NCI-H1048 (cell line): ENCODE data around the gene PARD3B.

Experiments used
- DNase-seq: peaks from one replicate; lab custom pipeline; 2025; lab: John Stamatoyannopoulos, UW

The PARD3B gene

GRCh38 chr2:205564346-205565141 lies 1019.3 kb downstream of the PARD3B start:
- DNase-seq, result no peak

- DNase-seq, result no peak
Observed at GRCh38 chr2:205565142-205565522, 1019.9 kb downstream of the PARD3B start.

GRCh38 chr2:205566606-205567168 lies 1021.4 kb downstream of the PARD3B start:
- no peak for DNase-seq

GRCh38 chr2:205568620-205569019 lies 1023.3 kb downstream of the PARD3B start:
- no peak for DNase-seq

GRCh38 chr2:205570648-205571047 lies 1025.4 kb downstream of the PARD3B start:
- no peak for DNase-seq

GRCh38 chr2:205571360-205571959 lies 1026.2 kb downstream of the PARD3B start:
- DNase-seq, result no peak

GRCh38 chr2:205574001-205574400 lies 1028.7 kb downstream of the PARD3B start:
- DNase-seq, result no peak

GRCh38 chr2:205579335-205579734 lies 1034.1 kb downstream of the PARD3B start:
- no peak for DNase-seq

GRCh38 chr2:205580212-205580987 lies 1035.1 kb downstream of the PARD3B start:
- DNase-seq, result no peak

- no peak for DNase-seq
Observed at GRCh38 chr2:205582366-205582765, 1037.1 kb downstream of the PARD3B start.

GRCh38 chr2:205585449-205586383 lies 1040.4 kb downstream of the PARD3B start:
- no peak for DNase-seq

- no peak for DNase-seq
Observed at GRCh38 chr2:205586626-205587025, 1041.4 kb downstream of the PARD3B start.

- no peak for DNase-seq
Observed at GRCh38 chr2:205589479-205589878, 1044.2 kb downstream of the PARD3B start.

- DNase-seq, result no peak
Observed at GRCh38 chr2:205590759-205591158, 1045.5 kb downstream of the PARD3B start.

- no peak for DNase-seq
Observed at GRCh38 chr2:205593891-205594290, 1048.6 kb downstream of the PARD3B start.

- DNase-seq, result no peak
Observed at GRCh38 chr2:205596581-205596980, 1051.3 kb downstream of the PARD3B start.

- DNase-seq, result no peak
Observed at GRCh38 chr2:205605638-205606304, 1060.5 kb downstream of the PARD3B start.

- no peak for DNase-seq
Observed at GRCh38 chr2:205607146-205607545, 1061.9 kb downstream of the PARD3B start.

GRCh38 chr2:205609113-205609512 lies 1063.8 kb downstream of the PARD3B start:
- DNase-seq, result no peak

GRCh38 chr2:205610437-205610836 lies 1065.2 kb downstream of the PARD3B start:
- no peak for DNase-seq

- no peak for DNase-seq
Observed at GRCh38 chr2:205612636-205613035, 1067.4 kb downstream of the PARD3B start.
